Ecto neural progenitor cell (in vitro differentiated cells): Measurements from ENCODE around the gene WDR18.

Experiments used
- DNase-seq: peaks from one replicate; pipeline ENCODE4 v3.0.0-alpha.2; 2018; ENCODE audit warnings: low spot score

The WDR18 gene

GRCh38 chr19:984165-984967 lies at the start of gene WDR18:
Gene WDR18 (plus strand): TSS chr19:984345. CDS start chr19:984354, 9 bp downstream.
- DNase-seq, result peak; percentile 95

- DNase-seq, result no peak
Observed at GRCh38 chr19:934865-935479, 49.2 kb upstream of the WDR18 start.

GRCh38 chr19:936175-936546 lies 48.0 kb upstream of the WDR18 start:
- no peak for DNase-seq

GRCh38 chr19:937259-937694 lies 46.9 kb upstream of the WDR18 start:
- no peak for DNase-seq

GRCh38 chr19:938233-938923 lies 45.8 kb upstream of the WDR18 start:
- DNase-seq, result no peak

GRCh38 chr19:939439-939838 lies 44.7 kb upstream of the WDR18 start:
- DNase-seq, result no peak

- DNase-seq, result no peak
Observed at GRCh38 chr19:939922-940321, 44.2 kb upstream of the WDR18 start.

- DNase-seq, result no peak
Observed at GRCh38 chr19:940591-941291, 43.4 kb upstream of the WDR18 start.

GRCh38 chr19:941292-942132 lies 42.6 kb upstream of the WDR18 start:
- DNase-seq, result no peak

GRCh38 chr19:942133-942645 lies 42.0 kb upstream of the WDR18 start:
- no peak for DNase-seq

GRCh38 chr19:943551-944170 lies 40.5 kb upstream of the WDR18 start:
- DNase-seq, result no peak

- DNase-seq, result no peak
Observed at GRCh38 chr19:944171-944567, 40.0 kb upstream of the WDR18 start.

GRCh38 chr19:944663-945241 lies 39.4 kb upstream of the WDR18 start:
- DNase-seq, result no peak

- DNase-seq, result no peak
Observed at GRCh38 chr19:945401-946252, 38.5 kb upstream of the WDR18 start.

- no peak for DNase-seq
Observed at GRCh38 chr19:947090-947706, 36.9 kb upstream of the WDR18 start.

GRCh38 chr19:947707-948539 lies 36.2 kb upstream of the WDR18 start:
- no peak for DNase-seq

GRCh38 chr19:948842-949496 lies 35.2 kb upstream of the WDR18 start:
- DNase-seq, result no peak
